HCEC 1CT (cell line): ENCODE data around the gene YIF1B.

ENCODE experiments used
- DNase-seq: peaks from one replicate; pipeline ENCODE4 v3.0.0-alpha.2; 2017

The YIF1B gene

GRCh38 chr19:38333245-38333644 lies 17.5 kb upstream of the YIF1B start:
- no peak for DNase-seq

GRCh38 chr19:38331728-38332127 lies 16.0 kb upstream of the YIF1B start:
- no peak for DNase-seq

- DNase-seq, result no peak
Measured at GRCh38 chr19:38329651-38330050, 13.9 kb upstream of the YIF1B start.

GRCh38 chr19:38326591-38326990 lies 10.8 kb upstream of the YIF1B start:
- no peak for DNase-seq

- no peak for DNase-seq
Measured at GRCh38 chr19:38324431-38324830, 8.7 kb upstream of the YIF1B start.

GRCh38 chr19:38323291-38323690 lies 7.5 kb upstream of the YIF1B start:
- no peak for DNase-seq

- DNase-seq, result no peak
Measured at GRCh38 chr19:38321646-38322196, 6.0 kb upstream of the YIF1B start.

- DNase-seq, result no peak
Measured at GRCh38 chr19:38320969-38321339, 5.2 kb upstream of the YIF1B start.

GRCh38 chr19:38319421-38320258 lies 3.9 kb upstream of the YIF1B start, which contains the start of gene KCNK6:
KCNK6 (plus strand) TSS chr19:38319845; CDS start chr19:38319951, 106 bp downstream.
- no peak for DNase-seq

GRCh38 chr19:38318660-38319059 lies 2.9 kb upstream of the YIF1B start:
- DNase-seq, result no peak

- no peak for DNase-seq
Measured at GRCh38 chr19:38317104-38317612, 1.4 kb upstream of the YIF1B start.

GRCh38 chr19:38316477-38317067 lies 825 bp upstream of the YIF1B start:
- DNase-seq, result no peak

GRCh38 chr19:38310986-38311385 lies 4.8 kb downstream of the YIF1B start:
- DNase-seq, result no peak

- DNase-seq, result no peak
Measured at GRCh38 chr19:38310279-38310670, 5.5 kb downstream of the YIF1B start.

- DNase-seq, result no peak
Measured at GRCh38 chr19:38309615-38310278, 6.0 kb downstream of the YIF1B start.

GRCh38 chr19:38308926-38309614 lies 6.7 kb downstream of the YIF1B start:
- DNase-seq, result no peak

GRCh38 chr19:38308006-38308766 lies 7.6 kb downstream of the YIF1B start:
- DNase-seq, result no peak

- DNase-seq, result no peak
Measured at GRCh38 chr19:38307597-38307996, 8.2 kb downstream of the YIF1B start.

GRCh38 chr19:38307076-38307475 lies 8.7 kb downstream of the YIF1B start:
- no peak for DNase-seq

GRCh38 chr19:38306236-38306635 lies 9.5 kb downstream of the YIF1B start:
- no peak for DNase-seq

GRCh38 chr19:38304866-38305429 lies 10.8 kb downstream of the YIF1B start:
- no peak for DNase-seq
